Endometrial microvascular endothelial cells (primary cell): ENCODE measurements around the gene SND1. TPM values are rescaled to one million over a fixed set of nuclear protein-coding genes. Genes with fewer than 3 reads are reported as not detected.

Experiments
- in situ Hi-C: cut with HindIII; loops from 2 replicates; pipeline ENCODE4 v1.10.0; 2017; ENCODE audit warnings: low sequenced_read_pairs, low pct_unique_long_range_greater_than_20kb; ENCODE audit errors: inconsistent ontology term
- total RNA-seq: library from RNA; depleted of rRNA; stranded (reverse); fragments of >200 nt; gene quantifications from one replicate; pipeline ENCODE4 v1.2.3, GENCODE V29; 2015; ENCODE audit errors: inconsistent ontology term

SND1 gene
- total RNA-seq, 1 donor from 2014 or later, result 223 TPM

GRCh38 chr7:127754457-127754856 lies 102.5 kb downstream of the SND1 start:
- in situ Hi-C loops, result no loop called here

GRCh38 chr7:127755521-127755920 lies 103.5 kb downstream of the SND1 start:
- in situ Hi-C loops, result no loop called here

GRCh38 chr7:127755965-127756364 lies 104.0 kb downstream of the SND1 start:
- in situ Hi-C loops, result no loop called here

- in situ Hi-C loops, result no loop called here
Measured at GRCh38 chr7:127758105-127758504, 106.1 kb downstream of the SND1 start.

- in situ Hi-C loops, result no loop called here
Measured at GRCh38 chr7:127758845-127759244, 106.9 kb downstream of the SND1 start.

GRCh38 chr7:127759945-127760421 lies 108.0 kb downstream of the SND1 start:
- in situ Hi-C loops, result no loop called here

- in situ Hi-C loops, result no loop called here
Measured at GRCh38 chr7:127760436-127761031, 108.5 kb downstream of the SND1 start.

GRCh38 chr7:127761196-127761595 lies 109.2 kb downstream of the SND1 start:
- in situ Hi-C loops, result no loop called here

- in situ Hi-C loops, result no loop called here
Measured at GRCh38 chr7:127764681-127765080, 112.7 kb downstream of the SND1 start.

- in situ Hi-C loops, result no loop called here
Measured at GRCh38 chr7:127765150-127765549, 113.2 kb downstream of the SND1 start.

GRCh38 chr7:127766831-127767459 lies 115.0 kb downstream of the SND1 start:
- in situ Hi-C loops, result no loop called here

- in situ Hi-C loops, result no loop called here
Measured at GRCh38 chr7:127768241-127768640, 116.2 kb downstream of the SND1 start.

- in situ Hi-C loops, result no loop called here
Measured at GRCh38 chr7:127769137-127769536, 117.1 kb downstream of the SND1 start.

GRCh38 chr7:127769696-127770400 lies 117.9 kb downstream of the SND1 start:
- in situ Hi-C loops, result no loop called here

GRCh38 chr7:127770885-127771284 lies 118.9 kb downstream of the SND1 start:
- in situ Hi-C loops, result no loop called here

GRCh38 chr7:127771707-127772106 lies 119.7 kb downstream of the SND1 start:
- in situ Hi-C loops, result no loop called here

GRCh38 chr7:127776776-127777386 lies 124.9 kb downstream of the SND1 start:
- in situ Hi-C loops, result no loop called here

- in situ Hi-C loops, result no loop called here
Measured at GRCh38 chr7:127780489-127780888, 128.5 kb downstream of the SND1 start.

- in situ Hi-C loops, result no loop called here
Measured at GRCh38 chr7:127781081-127781480, 129.1 kb downstream of the SND1 start.

- in situ Hi-C loops, result no loop called here
Measured at GRCh38 chr7:127782075-127782474, 130.1 kb downstream of the SND1 start.
